Measurements from ENCODE around the gene SLC46A1. TPM values are rescaled to one million over a fixed set of nuclear protein-coding genes. Genes with fewer than 3 reads are reported as not detected.
"Not testable (repeated sequence)": the region's sequence is repeated elsewhere in the genome, so short reads cannot be mapped to it uniquely, and the experiment has no call there.

The SLC46A1 gene
- polyA plus RNA-seq (2013, experiment 1 of 4), result 1.2 TPM
- polyA plus RNA-seq (2013, experiment 2 of 4), result 2.1 TPM
- 1.9 TPM for polyA plus RNA-seq (2013, experiment 3 of 4)
- 1.4 TPM for polyA plus RNA-seq (2013, experiment 4 of 4)

DNA sequence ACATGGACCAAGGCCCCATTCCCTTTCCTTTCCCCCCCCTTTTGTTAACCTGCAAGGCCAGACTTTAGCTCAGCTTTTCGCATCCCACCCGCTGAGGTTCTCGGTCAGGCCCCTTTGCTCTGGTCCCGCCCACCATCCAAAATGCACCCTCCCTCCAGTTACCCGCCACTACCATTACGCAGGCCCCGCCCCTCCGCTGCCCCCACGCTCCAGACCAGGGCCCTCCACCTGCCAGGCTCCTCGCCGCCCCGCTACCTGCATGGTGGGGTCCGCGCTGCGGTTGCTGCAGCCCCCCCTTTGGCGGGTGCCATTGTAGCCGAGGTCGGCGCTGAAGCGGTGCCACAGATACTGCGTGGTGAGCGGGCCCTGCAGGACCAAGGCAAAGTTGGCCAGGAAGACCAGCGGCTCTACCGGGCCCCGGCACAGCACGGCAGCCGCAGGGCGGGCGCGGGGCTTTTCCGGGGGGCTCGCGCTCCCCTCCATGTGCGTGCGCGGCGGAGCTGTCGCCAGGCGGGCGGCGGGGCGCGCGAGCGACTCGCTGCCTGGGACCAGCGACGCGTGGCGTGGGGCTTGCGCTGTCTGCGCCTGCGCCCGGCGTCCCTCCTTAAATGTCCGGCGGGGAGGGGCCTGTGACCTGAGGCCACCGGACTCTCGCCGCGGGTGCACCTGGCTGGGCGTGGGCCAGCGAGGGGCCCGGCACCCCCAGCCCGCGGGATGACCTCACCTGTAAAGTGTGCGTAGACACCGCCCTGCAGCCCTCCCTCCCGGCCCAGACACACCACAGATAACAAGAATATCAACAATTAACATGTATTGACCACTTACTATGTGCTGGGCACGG is at the start of gene SLC46A1:
TSS of gene SLC46A1 (minus strand) at position 581 of the 841 bp plus-strand sequence. CDS start at position 483, 98 bp downstream.
- H3K27ac ChIP-seq (ENCODE audit: insufficient read depth, low read depth, low read length, poor library complexity, severe bottlenecking), result no peak within 1 kb of the TSS
- H3K27me3 ChIP-seq (ENCODE audit: control insufficient read depth, insufficient read depth, low read length, poor library complexity, severe bottlenecking), result peaks cover 63% of the 10 kb centered on the region
- H3K36me3 ChIP-seq (ENCODE audit: control insufficient read depth, insufficient read depth, low read length), result no peaks in the 10 kb centered on the region
- 1 to 2% methylated on average over 70 of the region's 70 CpGs for WGBS, 2 experiments
- H3K4me3 ChIP-seq (ENCODE audit: insufficient read depth, low read depth, low read length), result peak within 1 kb of the TSS; percentile 50
- peaks cover 10% of the 10 kb centered on the region for H3K4me1 ChIP-seq (ENCODE audit: control insufficient read depth, insufficient read depth, low read length)
- H3K9me3 ChIP-seq (ENCODE audit: control insufficient read depth, low read length), result no peaks in the 10 kb centered on the region

DNA sequence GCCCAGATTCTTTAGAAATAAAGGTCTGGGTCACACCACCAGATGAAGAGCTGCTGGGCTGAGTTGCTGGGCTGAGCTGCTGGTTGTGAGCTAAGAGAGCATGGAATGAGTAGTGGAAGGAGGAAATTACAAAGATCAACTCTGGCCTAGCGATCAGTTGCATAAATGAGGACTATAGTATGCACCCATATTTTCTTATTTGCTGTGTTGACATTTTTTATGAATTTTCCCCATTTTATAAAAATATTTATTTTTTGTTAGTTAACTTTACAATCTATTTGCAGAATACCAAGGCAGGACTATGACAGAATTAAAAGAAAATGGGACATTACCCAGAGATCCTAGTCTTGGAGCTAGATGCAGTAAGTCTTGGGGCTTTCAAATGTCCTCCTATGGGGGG is 43.8 kb upstream of the SLC46A1 start:
- no peaks in the 10 kb centered on the region for H3K27me3 ChIP-seq (ENCODE audit: control insufficient read depth, insufficient read depth, low read length, poor library complexity, severe bottlenecking)
- 80% methylated on average over 1 of the region's 1 CpG; no CpG with 5 or more reads in 1 of the 2 experiments for WGBS, 2 experiments
- H3K9me3 ChIP-seq (ENCODE audit: control insufficient read depth, low read length), result no peaks in the 10 kb centered on the region
- no peaks in the 10 kb centered on the region for H3K36me3 ChIP-seq (ENCODE audit: control insufficient read depth, insufficient read depth, low read length)
- no peak overlapping the region for H3K4me3 ChIP-seq (ENCODE audit: insufficient read depth, low read depth, low read length)
- H3K27ac ChIP-seq (ENCODE audit: insufficient read depth, low read depth, low read length, poor library complexity, severe bottlenecking), result no peak overlapping the region
- H3K4me1 ChIP-seq (ENCODE audit: control insufficient read depth, insufficient read depth, low read length), result no peaks in the 10 kb centered on the region

DNA sequence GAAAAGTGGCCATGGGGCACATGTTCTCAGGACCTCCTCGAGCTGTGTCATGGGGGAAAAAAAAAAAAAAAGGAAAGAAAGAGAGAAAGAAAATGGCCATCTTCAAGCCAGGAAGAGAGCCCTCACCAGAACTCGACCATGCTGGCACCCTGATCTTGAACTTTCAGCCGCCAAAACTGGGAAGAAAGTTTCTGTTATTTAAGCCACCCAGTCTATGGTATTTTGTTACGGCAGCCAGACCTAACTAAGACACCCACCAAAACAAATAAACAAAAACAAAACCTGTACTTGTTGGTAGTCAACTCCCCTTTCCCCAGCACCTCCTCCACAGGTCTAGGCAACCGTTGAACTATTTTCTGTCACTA is 41.4 kb upstream of the SLC46A1 start:
- no peak overlapping the region for H3K4me3 ChIP-seq (ENCODE audit: insufficient read depth, low read depth, low read length)
- no peaks in the 10 kb centered on the region for H3K36me3 ChIP-seq (ENCODE audit: control insufficient read depth, insufficient read depth, low read length)
- WGBS, 2 experiments, result 86 to 90% methylated on average over 5 of the region's 5 CpGs
- H3K4me1 ChIP-seq (ENCODE audit: control insufficient read depth, insufficient read depth, low read length), result no peaks in the 10 kb centered on the region
- no peaks in the 10 kb centered on the region for H3K9me3 ChIP-seq (ENCODE audit: control insufficient read depth, low read length)
- H3K27me3 ChIP-seq (ENCODE audit: control insufficient read depth, insufficient read depth, low read length, poor library complexity, severe bottlenecking), result no peaks in the 10 kb centered on the region
- H3K27ac ChIP-seq (ENCODE audit: insufficient read depth, low read depth, low read length, poor library complexity, severe bottlenecking), result no peak overlapping the region

DNA sequence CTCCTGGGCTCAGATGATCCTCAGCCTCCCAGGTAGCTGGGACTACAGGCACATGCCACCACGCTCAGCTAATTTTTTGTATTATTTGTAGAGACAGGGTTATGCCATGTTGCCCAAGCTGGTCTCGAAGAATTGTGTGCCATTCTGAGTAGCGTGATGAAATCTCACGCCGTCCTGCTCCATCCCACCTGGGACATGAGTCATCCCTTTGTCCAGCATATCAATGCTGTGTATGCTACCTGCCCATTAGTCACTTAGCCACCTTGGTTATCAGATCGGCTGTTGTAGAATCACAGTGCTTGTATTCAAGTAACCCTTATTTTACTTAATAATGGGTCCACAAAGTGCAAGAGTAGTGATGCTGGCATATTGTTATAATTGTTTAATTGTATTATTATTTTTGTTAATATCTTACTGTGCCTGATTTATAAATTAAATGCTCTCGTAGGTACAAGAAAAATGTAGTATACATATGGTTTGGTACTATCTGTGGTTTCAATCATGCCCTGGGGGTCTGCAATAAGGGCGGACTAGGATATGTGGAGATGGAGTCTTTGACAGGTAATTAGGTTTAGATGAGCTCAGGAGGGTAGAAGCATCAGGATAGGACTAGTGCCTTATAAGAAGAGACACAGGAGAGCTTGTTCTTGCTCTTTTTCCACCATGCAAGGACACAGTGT is 40.8 kb upstream of the SLC46A1 start:
- Histone ChIP-seq H3K9me3 (ENCODE audit: control insufficient read depth, low read length) (no peaks in the 10 kb centered on the region), H3K4me1 (ENCODE audit: control insufficient read depth, insufficient read depth, low read length) (no peaks in the 10 kb centered on the region), H3K27ac (ENCODE audit: insufficient read depth, low read depth, low read length, poor library complexity, severe bottlenecking) (no peak overlapping the region), H3K4me3 (ENCODE audit: insufficient read depth, low read depth, low read length) (no peak overlapping the region), H3K36me3 (ENCODE audit: control insufficient read depth, insufficient read depth, low read length) (no peaks in the 10 kb centered on the region), H3K27me3 (ENCODE audit: control insufficient read depth, insufficient read depth, low read length, poor library complexity, severe bottlenecking) (no peaks in the 10 kb centered on the region)
- WGBS, 2 experiments, result 92 to 95% methylated on average over 7 to 8 of the region's 8 CpGs

DNA sequence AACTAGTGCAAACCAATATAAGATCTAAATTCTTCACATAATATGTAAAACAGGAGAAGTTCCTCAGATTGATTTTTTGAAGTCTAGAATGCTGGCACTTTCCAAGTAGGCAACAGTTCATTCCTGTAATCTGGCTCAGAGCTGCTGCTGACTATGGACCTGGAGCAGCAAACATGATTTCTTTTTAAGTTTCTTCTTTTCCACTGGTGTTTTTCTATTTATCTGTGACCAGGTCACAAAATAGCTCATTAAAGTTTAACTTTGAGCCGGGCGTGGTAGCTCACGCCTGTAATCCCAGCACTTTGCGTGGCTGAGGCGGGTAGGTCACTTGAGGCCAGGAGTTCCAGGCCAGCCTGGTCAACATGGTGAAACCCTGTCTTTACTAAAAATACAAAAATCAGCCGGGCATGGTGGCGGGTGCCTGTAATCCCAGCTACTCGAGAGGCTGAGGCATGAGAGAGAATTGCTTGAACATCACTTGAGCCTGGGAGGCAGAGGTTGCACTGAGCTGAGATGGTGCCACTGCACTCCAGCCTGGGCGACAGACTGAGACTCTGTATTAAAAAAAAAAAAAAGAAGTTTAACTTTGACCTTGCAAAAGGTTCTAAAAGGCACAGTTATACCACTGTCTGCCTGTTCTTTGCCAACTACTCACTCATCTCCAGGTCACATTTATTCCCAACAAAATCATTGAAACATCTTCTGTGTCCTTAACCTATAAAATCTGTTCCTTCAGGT is 38.1 kb upstream of the SLC46A1 start:
- no peaks in the 10 kb centered on the region for H3K27me3 ChIP-seq (ENCODE audit: control insufficient read depth, insufficient read depth, low read length, poor library complexity, severe bottlenecking)
- no peaks in the 10 kb centered on the region for H3K4me1 ChIP-seq (ENCODE audit: control insufficient read depth, insufficient read depth, low read length)
- H3K9me3 ChIP-seq (ENCODE audit: control insufficient read depth, low read length), result no peaks in the 10 kb centered on the region
- 84 to 92% methylated on average over 9 of the region's 9 CpGs for WGBS, 2 experiments
- H3K36me3 ChIP-seq (ENCODE audit: control insufficient read depth, insufficient read depth, low read length), result no peaks in the 10 kb centered on the region
- H3K27ac ChIP-seq (ENCODE audit: insufficient read depth, low read depth, low read length, poor library complexity, severe bottlenecking), result no peak overlapping the region
- no peak overlapping the region for H3K4me3 ChIP-seq (ENCODE audit: insufficient read depth, low read depth, low read length)

DNA sequence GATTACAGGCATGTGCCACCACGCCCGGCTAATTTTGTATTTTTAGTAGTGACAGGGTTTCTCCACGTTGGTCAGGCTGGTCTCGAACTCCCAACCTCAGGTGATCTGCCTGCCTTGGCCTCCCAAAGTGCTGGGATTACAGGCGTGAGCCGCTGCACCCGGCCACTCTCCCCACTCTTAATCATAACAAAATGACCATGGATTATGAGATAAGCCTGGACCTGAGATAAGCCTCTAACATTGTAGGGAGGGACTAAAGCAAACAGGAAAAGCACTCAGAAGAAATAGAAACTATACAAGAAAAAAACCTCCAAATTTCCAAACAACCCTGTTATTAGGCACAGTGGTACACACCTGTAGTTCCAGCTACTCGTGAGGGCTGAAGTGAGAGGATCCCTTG is 28.3 kb upstream of the SLC46A1 start:
- not testable (repeated sequence) for H3K27ac ChIP-seq (ENCODE audit: insufficient read depth, low read depth, low read length, poor library complexity, severe bottlenecking); H3K4me3 ChIP-seq (ENCODE audit: insufficient read depth, low read depth, low read length); H3K36me3 ChIP-seq (ENCODE audit: control insufficient read depth, insufficient read depth, low read length); H3K4me1 ChIP-seq (ENCODE audit: control insufficient read depth, insufficient read depth, low read length); H3K27me3 ChIP-seq (ENCODE audit: control insufficient read depth, insufficient read depth, low read length, poor library complexity, severe bottlenecking); H3K9me3 ChIP-seq (ENCODE audit: control insufficient read depth, low read length)
- WGBS, 2 experiments, result 82 to 89% methylated on average over 8 of the region's 8 CpGs

DNA sequence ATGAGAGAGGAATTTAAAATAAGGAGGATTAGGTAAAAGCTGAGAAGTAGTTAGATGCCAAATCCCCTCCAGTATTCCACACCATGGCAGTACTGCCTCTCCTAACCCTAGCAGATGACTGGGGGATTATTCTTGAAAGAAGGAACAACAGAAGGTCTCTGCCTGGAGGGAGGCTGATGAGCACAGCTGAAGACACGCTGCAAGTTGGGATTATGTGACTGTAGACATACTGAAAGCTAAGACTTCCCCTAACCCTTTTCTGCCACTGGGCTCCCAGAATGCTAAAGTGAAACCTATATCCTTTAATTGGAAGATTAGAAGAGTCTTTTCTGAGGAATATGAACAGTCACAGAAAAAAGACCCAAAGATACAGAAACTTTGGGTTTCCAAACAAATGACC is 27.7 kb upstream of the SLC46A1 start:
- no peaks in the 10 kb centered on the region for H3K9me3 ChIP-seq (ENCODE audit: control insufficient read depth, low read length)
- H3K36me3 ChIP-seq (ENCODE audit: control insufficient read depth, insufficient read depth, low read length), result no peaks in the 10 kb centered on the region
- no peak overlapping the region for H3K4me3 ChIP-seq (ENCODE audit: insufficient read depth, low read depth, low read length)
- 64 to 73% methylated on average over 1 of the region's 1 CpG for WGBS, 2 experiments
- no peaks in the 10 kb centered on the region for H3K27me3 ChIP-seq (ENCODE audit: control insufficient read depth, insufficient read depth, low read length, poor library complexity, severe bottlenecking)
- peak overlapping the region; percentile 16 for H3K27ac ChIP-seq (ENCODE audit: insufficient read depth, low read depth, low read length, poor library complexity, severe bottlenecking)
- H3K4me1 ChIP-seq (ENCODE audit: control insufficient read depth, insufficient read depth, low read length), result no peaks in the 10 kb centered on the region

DNA sequence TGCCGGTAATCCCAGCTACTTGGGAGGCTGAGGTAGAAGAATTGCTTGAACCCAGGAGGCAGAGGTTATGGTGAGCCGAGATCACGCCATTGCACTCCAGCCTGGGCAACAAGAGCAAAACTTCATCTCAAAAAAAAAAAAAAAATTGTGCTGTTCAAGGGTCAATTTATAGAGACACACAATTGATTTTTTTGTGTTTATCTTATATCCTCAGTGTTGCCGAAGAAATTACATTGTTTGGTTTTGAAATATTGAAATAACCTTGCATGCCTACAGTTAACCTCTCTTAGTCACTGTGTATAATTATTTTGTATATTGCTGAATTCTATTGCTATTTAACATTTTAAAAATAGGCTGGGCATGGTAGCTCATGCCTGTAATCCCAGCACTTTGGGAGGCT is 22.0 kb upstream of the SLC46A1 start:
- not testable (repeated sequence) for H3K4me1 ChIP-seq (ENCODE audit: control insufficient read depth, insufficient read depth, low read length); H3K27ac ChIP-seq (ENCODE audit: insufficient read depth, low read depth, low read length, poor library complexity, severe bottlenecking); H3K4me3 ChIP-seq (ENCODE audit: insufficient read depth, low read depth, low read length); H3K36me3 ChIP-seq (ENCODE audit: control insufficient read depth, insufficient read depth, low read length); H3K27me3 ChIP-seq (ENCODE audit: control insufficient read depth, insufficient read depth, low read length, poor library complexity, severe bottlenecking); H3K9me3 ChIP-seq (ENCODE audit: control insufficient read depth, low read length)
- WGBS, 2 experiments, result 97 to 99% methylated on average over 2 to 4 of the region's 4 CpGs

DNA sequence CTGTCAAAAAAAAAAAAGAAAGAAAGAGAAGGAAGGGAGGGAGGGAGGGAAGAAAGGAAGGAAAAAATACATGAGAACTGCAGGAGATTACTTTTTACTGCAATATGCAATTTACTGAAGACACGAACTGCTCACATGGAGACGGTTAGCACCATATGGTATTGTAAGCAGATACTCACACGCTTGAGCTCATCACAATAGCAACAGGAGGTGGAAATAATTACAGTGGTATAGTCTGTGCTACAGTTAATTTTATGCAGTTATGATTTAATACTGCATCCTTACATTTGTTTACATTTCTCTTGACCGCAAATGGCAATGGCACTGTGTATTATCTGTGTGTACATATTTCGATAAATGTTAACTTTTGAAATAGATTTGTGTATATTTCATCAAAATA is 21.4 kb upstream of the SLC46A1 start:
- H3K27me3 ChIP-seq (ENCODE audit: control insufficient read depth, insufficient read depth, low read length, poor library complexity, severe bottlenecking), result no peaks in the 10 kb centered on the region
- peaks cover 4% of the 10 kb centered on the region for H3K4me1 ChIP-seq (ENCODE audit: control insufficient read depth, insufficient read depth, low read length)
- WGBS, 2 experiments, result 96 to 97% methylated on average over 3 to 4 of the region's 5 CpGs
- H3K9me3 ChIP-seq (ENCODE audit: control insufficient read depth, low read length), result no peaks in the 10 kb centered on the region
- no peak overlapping the region for H3K27ac ChIP-seq (ENCODE audit: insufficient read depth, low read depth, low read length, poor library complexity, severe bottlenecking)
- H3K36me3 ChIP-seq (ENCODE audit: control insufficient read depth, insufficient read depth, low read length), result no peaks in the 10 kb centered on the region
- H3K4me3 ChIP-seq (ENCODE audit: insufficient read depth, low read depth, low read length), result no peak overlapping the region

DNA sequence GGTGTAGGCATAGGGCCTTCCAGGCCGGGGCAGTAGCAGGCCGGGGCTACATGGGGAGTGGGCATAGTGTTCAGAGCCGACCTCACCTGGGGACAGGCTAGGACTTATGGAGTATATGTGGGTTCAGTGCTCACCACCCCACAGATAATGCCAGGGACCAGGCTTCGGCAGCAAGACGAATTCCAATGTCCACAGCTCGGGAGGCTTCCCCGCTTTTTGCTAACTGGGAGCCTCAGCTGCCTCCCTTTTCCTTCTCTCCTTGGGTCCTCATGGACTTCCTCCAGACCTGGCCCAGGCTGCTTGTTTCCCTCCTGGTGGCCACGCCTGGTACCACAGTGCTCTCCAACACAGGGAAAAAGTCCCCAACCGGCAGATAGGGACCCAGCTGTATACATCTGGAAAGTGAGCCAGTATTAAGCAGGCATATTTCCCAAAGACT is 20.1 kb upstream of the SLC46A1 start:
- WGBS, 2 experiments, result 79% methylated on average over 9 of the region's 9 CpGs
- H3K27me3 ChIP-seq (ENCODE audit: control insufficient read depth, insufficient read depth, low read length, poor library complexity, severe bottlenecking), result no peaks in the 10 kb centered on the region

More for the DNA sequence above, 20.1 kb upstream of the SLC46A1 start:
- Histone ChIP-seq H3K36me3 (ENCODE audit: control insufficient read depth, insufficient read depth, low read length) (no peaks in the 10 kb centered on the region), H3K4me3 (ENCODE audit: insufficient read depth, low read depth, low read length) (no peak overlapping the region), H3K4me1 (ENCODE audit: control insufficient read depth, insufficient read depth, low read length) (peaks cover 4% of the 10 kb centered on the region), H3K27ac (ENCODE audit: insufficient read depth, low read depth, low read length, poor library complexity, severe bottlenecking) (no peak overlapping the region), H3K9me3 (ENCODE audit: control insufficient read depth, low read length) (no peaks in the 10 kb centered on the region)
